ENCODE measurements around the gene TBC1D22A. TPM values are rescaled to one million over a fixed set of nuclear protein-coding genes. Genes with fewer than 3 reads are reported as not detected.

The TBC1D22A gene
- total RNA-seq, 3 donors from 2014 or later: 35.6 to 51.9 (median 41.8) TPM

DNA sequence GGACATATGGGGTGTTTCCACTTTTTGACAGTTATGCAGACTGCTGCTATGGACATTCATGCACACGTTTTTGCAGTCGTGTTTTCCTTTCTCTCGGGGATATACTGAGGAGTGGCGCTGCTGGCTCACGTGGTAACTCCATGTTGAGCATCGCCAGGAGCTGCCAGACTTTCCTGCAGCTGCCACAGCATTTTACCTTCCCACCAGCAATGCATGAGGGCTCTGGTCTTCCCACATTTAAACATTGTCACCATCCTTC lies 95.4 kb downstream of the TBC1D22A start:
- H3K9me3 ChIP-seq: no peaks in the 10 kb centered on the region
- intact Hi-C loops (cut with DNase I, micrococcal nuclease): no loop called here
- no peaks in the 10 kb centered on the region for H3K4me1 ChIP-seq (ENCODE audit: low read depth)
- H3K4me3 ChIP-seq: no peak overlapping the region
- H3K36me3 ChIP-seq (ENCODE audit: low read depth): no peaks in the 10 kb centered on the region
- TF ChIP-seq, protein P1, sequence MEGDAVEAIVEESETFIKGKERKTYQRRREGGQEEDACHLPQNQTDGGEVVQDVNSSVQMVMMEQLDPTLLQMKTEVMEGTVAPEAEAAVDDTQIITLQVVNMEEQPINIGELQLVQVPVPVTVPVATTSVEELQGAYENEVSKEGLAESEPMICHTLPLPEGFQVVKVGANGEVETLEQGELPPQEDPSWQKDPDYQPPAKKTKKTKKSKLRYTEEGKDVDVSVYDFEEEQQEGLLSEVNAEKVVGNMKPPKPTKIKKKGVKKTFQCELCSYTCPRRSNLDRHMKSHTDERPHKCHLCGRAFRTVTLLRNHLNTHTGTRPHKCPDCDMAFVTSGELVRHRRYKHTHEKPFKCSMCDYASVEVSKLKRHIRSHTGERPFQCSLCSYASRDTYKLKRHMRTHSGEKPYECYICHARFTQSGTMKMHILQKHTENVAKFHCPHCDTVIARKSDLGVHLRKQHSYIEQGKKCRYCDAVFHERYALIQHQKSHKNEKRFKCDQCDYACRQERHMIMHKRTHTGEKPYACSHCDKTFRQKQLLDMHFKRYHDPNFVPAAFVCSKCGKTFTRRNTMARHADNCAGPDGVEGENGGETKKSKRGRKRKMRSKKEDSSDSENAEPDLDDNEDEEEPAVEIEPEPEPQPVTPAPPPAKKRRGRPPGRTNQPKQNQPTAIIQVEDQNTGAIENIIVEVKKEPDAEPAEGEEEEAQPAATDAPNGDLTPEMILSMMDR (IDR thresholded peaks at IDR 0.05): no peak
- DNase-seq (no peak), ATAC-seq (no peak)

DNA sequence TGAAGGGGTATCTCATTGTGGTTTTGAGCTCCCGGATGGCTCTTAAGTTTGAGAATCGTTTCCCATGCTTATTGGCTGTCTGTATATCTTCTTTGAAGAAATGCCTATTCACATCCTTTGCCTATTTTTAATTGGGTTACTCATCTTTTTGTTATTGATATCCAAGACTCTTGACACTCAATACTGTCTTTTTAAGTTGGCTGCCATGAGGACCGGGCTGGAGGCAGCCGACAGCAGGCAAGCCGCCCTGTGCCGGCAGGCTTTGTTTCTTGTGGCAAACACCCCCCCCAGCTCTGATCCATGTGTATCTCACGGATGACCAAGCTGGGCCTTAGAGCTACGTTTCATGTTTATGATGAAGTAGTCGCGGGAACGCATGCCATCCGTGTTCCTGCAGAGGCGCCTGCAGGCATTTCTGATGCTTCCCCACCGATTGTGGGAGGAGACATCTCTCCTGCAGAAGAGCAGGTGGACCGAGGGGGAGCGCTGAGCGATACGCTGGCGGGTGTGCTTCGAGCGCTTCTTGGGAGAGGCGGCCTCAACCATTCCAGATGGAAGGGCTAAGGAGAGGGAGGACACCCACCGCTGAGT lies 95.8 kb downstream of the TBC1D22A start:
- DNase-seq (no peak), ATAC-seq (no peak)
- Histone ChIP-seq H3K9me3 (no peaks in the 10 kb centered on the region), H3K36me3 (ENCODE audit: low read depth) (no peaks in the 10 kb centered on the region), H3K4me3 (no peak overlapping the region), H3K4me1 (ENCODE audit: low read depth) (no peaks in the 10 kb centered on the region)
- TF ChIP-seq, protein P1 (IDR thresholded peaks at IDR 0.05): no peak
- intact Hi-C loops (cut with DNase I, micrococcal nuclease): no loop called here

DNA sequence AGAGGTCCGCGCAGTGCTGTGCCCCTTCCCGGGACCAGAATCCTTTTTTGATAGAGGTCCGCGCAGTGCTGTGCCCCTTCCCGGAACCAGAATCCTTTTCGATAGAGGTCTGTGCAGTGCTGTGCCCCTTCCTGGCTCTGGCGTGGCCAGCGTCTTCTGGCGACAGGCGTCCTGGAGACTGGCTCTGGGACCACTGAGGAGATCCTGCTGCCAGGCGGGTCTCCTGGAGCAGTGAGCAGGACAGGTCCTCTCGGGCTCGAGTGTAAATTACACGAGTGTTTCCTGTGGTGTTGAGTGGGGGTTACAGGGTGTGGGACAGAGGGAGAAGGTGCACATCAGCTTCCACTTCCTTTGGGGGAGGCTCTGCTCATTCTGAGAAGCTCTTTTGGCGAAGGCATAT lies 98.1 kb downstream of the TBC1D22A start:
- ATAC-seq (no peak), DNase-seq (no peak)
- TF ChIP-seq, protein P1 (IDR thresholded peaks at IDR 0.05): no peak
- Histone ChIP-seq H3K9me3 (no peaks in the 10 kb centered on the region), H3K36me3 (ENCODE audit: low read depth) (no peaks in the 10 kb centered on the region), H3K4me1 (ENCODE audit: low read depth) (peaks cover 7% of the 10 kb centered on the region), H3K4me3 (no peak overlapping the region)
- intact Hi-C loops (cut with DNase I, micrococcal nuclease): no loop called here

DNA sequence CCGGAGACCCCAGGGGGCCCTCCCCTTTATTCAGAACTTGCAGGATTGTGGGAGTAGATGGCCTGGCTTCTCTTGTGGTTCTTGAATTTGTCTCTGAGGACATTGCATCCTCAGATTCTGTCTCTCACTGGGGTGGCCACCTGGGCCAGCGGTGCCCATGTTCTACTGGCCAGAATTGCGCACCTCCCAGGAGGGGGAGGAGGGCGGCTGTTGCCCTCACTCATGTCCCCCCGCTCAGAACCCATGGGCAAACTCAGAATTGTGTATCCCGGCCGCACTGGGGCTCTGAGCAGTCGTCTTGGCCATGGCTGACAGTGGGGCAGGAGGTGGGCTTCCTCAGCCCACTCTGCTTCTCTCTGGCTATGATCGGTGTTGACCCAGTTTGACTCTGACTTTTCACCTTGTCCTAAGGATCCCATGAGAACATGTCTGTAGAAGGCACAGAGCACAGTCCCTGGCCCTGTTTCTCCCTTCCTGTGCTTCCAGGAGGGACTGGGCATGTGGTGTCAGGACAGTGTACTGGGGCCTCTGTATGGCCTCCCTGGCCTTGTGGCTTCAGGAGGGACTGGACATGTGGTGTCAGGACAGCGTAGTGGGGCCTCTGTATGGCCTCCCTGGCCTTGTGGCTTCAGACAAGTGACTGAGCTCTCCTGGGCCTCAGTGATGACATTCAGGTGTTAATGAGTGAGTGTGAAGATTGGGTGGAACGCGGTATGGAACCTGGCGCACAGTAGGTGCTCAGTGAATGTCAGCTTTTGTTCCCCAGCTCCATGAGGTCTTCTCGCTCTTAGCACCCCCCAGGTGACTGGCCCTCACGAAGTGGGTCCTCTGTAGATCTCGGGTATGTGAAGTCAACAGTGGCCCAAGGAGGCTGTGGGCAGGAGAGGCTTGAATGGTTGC lies 99.3 kb downstream of the TBC1D22A start:
- no peaks in the 10 kb centered on the region for H3K36me3 ChIP-seq (ENCODE audit: low read depth)
- intact Hi-C loops (cut with DNase I, micrococcal nuclease): no loop called here
- H3K4me1 ChIP-seq (ENCODE audit: low read depth): peaks cover 7% of the 10 kb centered on the region
- no peaks in the 10 kb centered on the region for H3K9me3 ChIP-seq
- no peak overlapping the region for H3K4me3 ChIP-seq
- ATAC-seq (no peak), DNase-seq (no peak)
- TF ChIP-seq, protein P1 (IDR thresholded peaks at IDR 0.05): no peak

DNA sequence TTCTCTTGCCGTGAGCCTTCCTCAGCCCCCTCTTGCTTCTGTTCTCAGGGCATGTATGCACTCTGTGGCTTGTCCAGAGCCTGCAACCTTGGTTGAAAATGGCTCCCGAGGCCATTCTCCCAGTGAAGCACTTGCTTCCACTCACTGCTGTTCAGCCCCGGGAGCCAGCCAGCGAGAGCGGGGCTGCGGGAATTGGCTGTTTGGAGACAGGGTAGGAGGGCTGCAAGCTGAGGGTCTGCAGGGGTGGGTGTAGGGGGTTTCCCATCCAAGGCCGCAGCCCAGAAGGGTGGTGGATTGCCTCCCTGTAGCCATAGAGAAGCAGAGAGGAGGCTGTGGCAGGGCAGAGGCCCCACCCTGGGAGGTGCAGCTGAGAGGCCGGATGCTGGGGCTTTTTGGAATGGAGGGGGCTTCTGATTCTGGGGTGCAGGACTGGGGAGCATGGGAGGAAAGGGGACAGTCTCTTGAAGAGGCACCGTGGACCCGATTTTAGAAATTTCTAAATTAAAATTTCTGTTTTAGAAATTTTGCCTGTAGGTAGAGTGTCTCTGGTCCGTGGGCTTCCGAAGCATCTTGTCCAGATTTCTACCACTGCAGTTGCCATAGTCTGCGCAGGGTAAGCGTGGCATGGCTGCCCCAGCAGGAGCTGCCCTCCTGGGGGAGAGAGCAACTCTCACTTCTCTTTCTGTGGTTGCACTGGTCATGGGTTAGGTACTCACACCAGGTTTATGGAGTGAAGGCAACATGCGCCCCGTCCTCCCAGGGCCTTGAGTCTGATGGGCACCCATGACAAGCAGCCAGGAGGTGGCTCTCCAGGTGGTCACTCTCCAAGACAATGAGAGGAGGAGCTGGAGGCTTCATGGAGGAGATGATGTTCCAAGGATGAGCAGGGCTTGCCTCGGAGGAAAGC lies 100.2 kb downstream of the TBC1D22A start:
- H3K36me3 ChIP-seq (ENCODE audit: low read depth): no peaks in the 10 kb centered on the region
- TF ChIP-seq, protein P1 (IDR thresholded peaks at IDR 0.05): no peak
- peaks cover 7% of the 10 kb centered on the region for H3K4me1 ChIP-seq (ENCODE audit: low read depth)
- DNase-seq (no peak), ATAC-seq (no peak)
- H3K9me3 ChIP-seq: no peaks in the 10 kb centered on the region
- H3K4me3 ChIP-seq: no peak overlapping the region
- intact Hi-C loops (cut with DNase I, micrococcal nuclease): no loop called here
